ENCODE results near the gene GABRA1.
A peak's percentile ranks its signal among the peaks of the same experiment; 100 is the strongest.

Gene GABRA1

DNA sequence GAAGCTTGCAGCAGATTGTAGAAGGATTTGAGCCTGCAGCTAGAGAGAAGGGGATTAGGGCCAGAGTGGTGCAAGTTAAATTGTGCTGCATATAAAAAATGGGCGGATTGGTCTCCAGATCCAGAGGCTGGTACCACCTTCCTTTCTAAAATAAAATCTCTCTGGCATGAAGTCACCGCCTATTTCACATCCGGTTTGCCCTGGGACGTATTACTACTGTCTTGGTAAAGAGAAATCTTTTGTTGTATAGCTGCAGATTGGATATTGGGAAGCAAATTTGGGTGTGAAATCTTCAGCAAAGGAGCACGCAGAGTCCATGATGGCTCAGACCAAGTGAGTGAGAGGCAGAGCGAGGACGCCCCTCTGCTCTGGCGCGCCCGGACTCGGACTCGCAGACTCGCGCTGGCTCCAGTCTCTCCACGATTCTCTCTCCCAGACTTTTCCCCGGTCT, at the start of gene GABRA1:
Gene GABRA1 (plus strand): TSS at position 180 of the 451 bp plus-strand sequence. CDS start 2,691 bp downstream, outside the sequence.
- Histone ChIP-seq H3K4me3 (ENCODE audit: severe bottlenecking) (no peak within 1 kb of the TSS), H3K27me3 (ENCODE audit: insufficient read depth, poor library complexity, severe bottlenecking) (peaks cover 20% of the 10 kb centered on the region), H3K4me1 (ENCODE audit: insufficient read depth, poor library complexity, severe bottlenecking) (no peaks in the 10 kb centered on the region), H3K36me3 (ENCODE audit: low read depth) (no peaks in the 10 kb centered on the region), H3K9me3 (ENCODE audit: severe bottlenecking) (no peaks in the 10 kb centered on the region), H3K27ac (ENCODE audit: poor library complexity, severe bottlenecking) (no peak within 1 kb of the TSS)
- TF ChIP-seq, protein P1, sequence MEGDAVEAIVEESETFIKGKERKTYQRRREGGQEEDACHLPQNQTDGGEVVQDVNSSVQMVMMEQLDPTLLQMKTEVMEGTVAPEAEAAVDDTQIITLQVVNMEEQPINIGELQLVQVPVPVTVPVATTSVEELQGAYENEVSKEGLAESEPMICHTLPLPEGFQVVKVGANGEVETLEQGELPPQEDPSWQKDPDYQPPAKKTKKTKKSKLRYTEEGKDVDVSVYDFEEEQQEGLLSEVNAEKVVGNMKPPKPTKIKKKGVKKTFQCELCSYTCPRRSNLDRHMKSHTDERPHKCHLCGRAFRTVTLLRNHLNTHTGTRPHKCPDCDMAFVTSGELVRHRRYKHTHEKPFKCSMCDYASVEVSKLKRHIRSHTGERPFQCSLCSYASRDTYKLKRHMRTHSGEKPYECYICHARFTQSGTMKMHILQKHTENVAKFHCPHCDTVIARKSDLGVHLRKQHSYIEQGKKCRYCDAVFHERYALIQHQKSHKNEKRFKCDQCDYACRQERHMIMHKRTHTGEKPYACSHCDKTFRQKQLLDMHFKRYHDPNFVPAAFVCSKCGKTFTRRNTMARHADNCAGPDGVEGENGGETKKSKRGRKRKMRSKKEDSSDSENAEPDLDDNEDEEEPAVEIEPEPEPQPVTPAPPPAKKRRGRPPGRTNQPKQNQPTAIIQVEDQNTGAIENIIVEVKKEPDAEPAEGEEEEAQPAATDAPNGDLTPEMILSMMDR (IDR thresholded peaks at IDR 0.05; ENCODE audit: poor library complexity, severe bottlenecking), result no peak
- ATAC-seq (ENCODE audit: low read depth) (peak; percentile 27; the same call in 1 of the 3 replicates), DNase-seq (ENCODE audit: low spot score) (no peak)

DNA sequence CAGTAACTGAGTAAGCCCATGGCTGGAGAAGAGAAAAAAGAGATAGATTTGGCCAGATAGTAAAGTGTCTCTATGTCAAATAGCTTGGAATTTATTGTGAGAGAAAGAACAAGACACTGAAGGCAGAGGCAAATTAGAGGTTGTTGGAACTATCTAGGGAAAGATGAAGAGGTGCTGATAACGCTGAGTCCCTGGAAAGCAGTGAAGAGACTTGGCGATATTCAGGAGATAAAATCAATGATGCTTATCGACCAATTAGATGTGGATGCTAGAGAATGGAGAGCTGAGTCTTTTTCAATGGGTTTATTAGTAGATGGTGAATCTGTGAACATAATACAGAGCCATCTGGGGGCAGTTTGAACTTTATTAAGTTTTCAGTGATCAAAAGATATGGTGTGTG, 48.6 kb upstream of the GABRA1 start:
- TF ChIP-seq, protein P1 (IDR thresholded peaks at IDR 0.05; ENCODE audit: poor library complexity, severe bottlenecking), result no peak
- Histone ChIP-seq H3K9me3 (ENCODE audit: severe bottlenecking) (peaks cover 4% of the 10 kb centered on the region), H3K36me3 (ENCODE audit: low read depth) (no peaks in the 10 kb centered on the region), H3K27ac (ENCODE audit: poor library complexity, severe bottlenecking) (no peak overlapping the region), H3K27me3 (ENCODE audit: insufficient read depth, poor library complexity, severe bottlenecking) (peaks cover 2% of the 10 kb centered on the region), H3K4me3 (ENCODE audit: severe bottlenecking) (no peak overlapping the region), H3K4me1 (ENCODE audit: insufficient read depth, poor library complexity, severe bottlenecking) (no peaks in the 10 kb centered on the region)
- no peak for ATAC-seq (ENCODE audit: low read depth)
- DNase-seq (ENCODE audit: low spot score), result no peak

DNA sequence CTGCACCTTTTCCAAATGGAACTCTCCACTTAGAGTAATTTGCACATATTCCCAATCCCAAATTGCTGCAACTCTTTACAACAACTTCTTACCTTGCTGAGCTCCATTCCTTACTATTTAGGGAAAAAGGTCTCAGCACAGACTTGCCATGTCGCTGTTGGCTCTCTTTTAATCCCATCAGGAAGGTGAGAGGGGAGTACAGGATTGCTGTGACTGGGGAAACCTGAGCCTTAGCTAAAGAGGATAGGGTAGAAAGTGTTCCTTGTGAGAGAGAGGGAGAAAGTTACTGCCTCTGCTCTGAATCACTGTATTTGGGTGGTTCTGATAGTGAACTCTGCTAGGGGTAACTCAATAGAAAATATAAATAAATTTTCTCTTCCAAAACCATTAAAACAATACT, 43.7 kb upstream of the GABRA1 start:
- ATAC-seq (ENCODE audit: low read depth) (no peak), DNase-seq (ENCODE audit: low spot score) (no peak)
- TF ChIP-seq, protein P1 (IDR thresholded peaks at IDR 0.05; ENCODE audit: poor library complexity, severe bottlenecking), result no peak

DNA sequence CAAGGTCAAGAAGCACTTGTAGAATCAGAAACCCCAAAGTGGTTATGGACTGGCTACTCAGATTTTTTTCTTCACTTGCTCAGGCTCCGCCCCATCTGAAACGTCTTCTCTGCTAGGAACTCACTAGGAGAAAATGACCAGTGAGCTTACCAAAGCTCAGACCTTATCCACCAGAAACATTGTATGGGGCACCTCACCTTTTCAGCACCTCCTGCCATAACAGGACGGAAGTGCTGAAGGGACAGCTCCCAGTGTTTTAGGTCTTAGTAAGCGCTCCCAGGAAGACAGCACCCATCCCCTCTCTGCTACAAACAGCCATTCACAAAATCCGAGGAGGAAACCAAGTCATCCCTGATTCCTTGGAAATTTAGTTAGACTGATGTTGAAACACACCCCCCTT, 1.2 kb upstream of the GABRA1 start:
- peaks cover 26% of the 10 kb centered on the region for H3K27me3 ChIP-seq (ENCODE audit: insufficient read depth, poor library complexity, severe bottlenecking)
- H3K9me3 ChIP-seq (ENCODE audit: severe bottlenecking), result no peaks in the 10 kb centered on the region
- no peak for DNase-seq (ENCODE audit: low spot score)
- no peaks in the 10 kb centered on the region for H3K36me3 ChIP-seq (ENCODE audit: low read depth)
- no peak overlapping the region for H3K4me3 ChIP-seq (ENCODE audit: severe bottlenecking)
- no peak overlapping the region for H3K27ac ChIP-seq (ENCODE audit: poor library complexity, severe bottlenecking)
- peak; percentile 59; the same call in 2 of the 3 replicates for ATAC-seq (ENCODE audit: low read depth)
- TF ChIP-seq, protein P1 (IDR thresholded peaks at IDR 0.05; ENCODE audit: poor library complexity, severe bottlenecking), result no peak
- no peaks in the 10 kb centered on the region for H3K4me1 ChIP-seq (ENCODE audit: insufficient read depth, poor library complexity, severe bottlenecking)

More for the DNA sequence above, 43.7 kb upstream of the GABRA1 start:
- no peak overlapping the region for H3K27ac ChIP-seq (ENCODE audit: poor library complexity, severe bottlenecking)
- no peaks in the 10 kb centered on the region for H3K36me3 ChIP-seq (ENCODE audit: low read depth)
- H3K4me3 ChIP-seq (ENCODE audit: severe bottlenecking), result no peak overlapping the region
- H3K9me3 ChIP-seq (ENCODE audit: severe bottlenecking), result no peaks in the 10 kb centered on the region
- H3K27me3 ChIP-seq (ENCODE audit: insufficient read depth, poor library complexity, severe bottlenecking), result no peaks in the 10 kb centered on the region
- no peaks in the 10 kb centered on the region for H3K4me1 ChIP-seq (ENCODE audit: insufficient read depth, poor library complexity, severe bottlenecking)

DNA sequence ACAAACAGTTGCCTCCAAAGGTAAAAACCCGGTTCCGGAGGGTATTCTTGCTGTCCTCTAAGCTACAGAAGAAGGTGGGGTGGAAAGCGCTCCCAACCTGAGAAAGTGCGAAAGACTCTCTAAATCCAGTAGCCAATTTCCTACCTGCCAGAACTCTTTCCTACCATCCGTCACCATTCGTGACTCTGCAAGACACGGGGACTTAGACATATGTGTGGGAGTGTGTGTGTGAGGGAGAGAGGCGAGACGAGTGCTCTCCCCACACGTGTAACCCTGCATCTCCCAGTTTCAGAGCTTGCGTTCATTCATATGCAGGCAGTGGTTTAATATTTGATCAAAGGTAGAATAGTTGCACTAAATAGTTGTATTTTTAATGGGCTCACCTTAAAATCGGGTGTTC, 473 bp upstream of the GABRA1 start:
- Histone ChIP-seq H3K4me1 (ENCODE audit: insufficient read depth, poor library complexity, severe bottlenecking) (no peaks in the 10 kb centered on the region), H3K36me3 (ENCODE audit: low read depth) (no peaks in the 10 kb centered on the region), H3K9me3 (ENCODE audit: severe bottlenecking) (no peaks in the 10 kb centered on the region), H3K4me3 (ENCODE audit: severe bottlenecking) (no peak overlapping the region), H3K27me3 (ENCODE audit: insufficient read depth, poor library complexity, severe bottlenecking) (peaks cover 24% of the 10 kb centered on the region), H3K27ac (ENCODE audit: poor library complexity, severe bottlenecking) (no peak overlapping the region)
- TF ChIP-seq, protein P1 (IDR thresholded peaks at IDR 0.05; ENCODE audit: poor library complexity, severe bottlenecking), result no peak
- no peak for DNase-seq (ENCODE audit: low spot score)
- no peak for ATAC-seq (ENCODE audit: low read depth)

Measured in RWPE2 (cell line).